ENCODE results near the gene EFHC1.

- no peak for TF ChIP-seq CTCF (IDR thresholded peaks at IDR 0.05; ENCODE audit: poor library complexity)
- TF ChIP-seq EZH2 (IDR thresholded peaks at IDR 0.05; ENCODE audit: borderline replicate concordance) = no peak
- TF ChIP-seq EZH2phosphoT487 (IDR thresholded peaks at IDR 0.05; ENCODE audit: low read depth, severe bottlenecking, unreplicated experiment) = no peak
Observed at GRCh38 chr6:52516269-52516668, 96.1 kb downstream of the EFHC1 start.
